Activated T-helper 9 cell treated with anti-CD3 and anti-CD28 coated beads, Interleukin-2, amount 50 U/mL, for 16 hours (primary cell): ENCODE data around the gene CMTM7.
"Not testable (repeated sequence)": the region's sequence is repeated elsewhere in the genome, so short reads cannot be mapped to it uniquely, and the experiment has no call there.

Experiments
- DNase-seq: peaks from one replicate; pipeline ENCODE4 v3.0.0-alpha.2; 2020; ENCODE audit warnings: low read depth

The CMTM7 gene

DNA sequence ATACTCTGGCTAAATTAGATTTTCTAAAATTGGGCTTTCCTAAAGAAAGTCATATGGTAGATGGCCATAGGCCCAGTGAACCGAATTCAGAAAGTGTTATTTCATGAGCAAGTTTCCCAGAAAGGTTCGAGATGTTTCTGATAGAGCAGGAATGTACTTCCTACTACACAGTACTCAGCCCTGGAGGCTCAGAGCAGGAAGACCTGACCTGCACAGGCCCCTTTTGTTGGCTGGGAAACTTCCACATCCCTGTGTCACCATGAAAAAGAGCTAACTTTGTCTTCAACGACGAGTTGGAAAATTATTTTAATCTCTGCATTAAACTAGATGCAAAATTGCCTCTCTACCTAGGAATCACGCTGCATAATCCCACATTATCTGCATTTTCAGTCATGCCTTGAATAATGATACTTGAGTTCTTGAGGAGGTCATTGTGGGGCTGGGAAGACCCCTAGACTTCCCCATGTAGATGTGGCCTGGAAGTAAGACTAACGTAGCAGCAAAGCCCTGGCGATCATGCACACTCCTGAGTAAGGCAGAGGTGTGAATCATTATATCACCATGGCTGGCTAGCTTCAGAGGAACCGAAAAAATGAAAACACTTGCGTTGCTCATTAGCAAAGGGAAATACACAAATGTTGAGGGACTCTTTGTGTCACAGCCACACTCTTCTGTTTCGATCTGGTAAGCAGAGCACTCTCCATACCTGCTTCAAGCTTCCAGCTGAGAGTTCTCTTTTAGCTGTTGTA is 47.1 kb downstream of the CMTM7 start:
- no peak for DNase-seq

DNA sequence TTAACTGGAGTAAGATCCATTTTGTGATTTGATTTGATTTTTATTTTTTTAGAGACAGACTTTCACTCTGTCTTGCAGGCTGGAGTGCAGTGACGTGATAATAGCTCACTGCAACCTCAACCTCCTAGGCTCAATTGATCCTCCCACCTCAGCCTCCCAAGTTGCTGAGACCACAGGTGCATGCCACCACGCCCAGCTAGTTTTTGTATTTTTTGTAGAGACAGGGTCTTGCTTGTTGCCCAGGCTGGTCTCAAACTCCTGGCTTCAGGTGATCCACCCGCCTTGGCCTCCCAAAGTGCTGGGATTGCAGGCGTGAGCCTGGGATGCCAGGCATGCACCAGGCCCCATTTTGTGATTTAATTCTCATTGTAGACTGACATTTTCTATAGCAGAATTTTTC is 47.8 kb downstream of the CMTM7 start:
- DNase-seq = not testable (repeated sequence)

DNA sequence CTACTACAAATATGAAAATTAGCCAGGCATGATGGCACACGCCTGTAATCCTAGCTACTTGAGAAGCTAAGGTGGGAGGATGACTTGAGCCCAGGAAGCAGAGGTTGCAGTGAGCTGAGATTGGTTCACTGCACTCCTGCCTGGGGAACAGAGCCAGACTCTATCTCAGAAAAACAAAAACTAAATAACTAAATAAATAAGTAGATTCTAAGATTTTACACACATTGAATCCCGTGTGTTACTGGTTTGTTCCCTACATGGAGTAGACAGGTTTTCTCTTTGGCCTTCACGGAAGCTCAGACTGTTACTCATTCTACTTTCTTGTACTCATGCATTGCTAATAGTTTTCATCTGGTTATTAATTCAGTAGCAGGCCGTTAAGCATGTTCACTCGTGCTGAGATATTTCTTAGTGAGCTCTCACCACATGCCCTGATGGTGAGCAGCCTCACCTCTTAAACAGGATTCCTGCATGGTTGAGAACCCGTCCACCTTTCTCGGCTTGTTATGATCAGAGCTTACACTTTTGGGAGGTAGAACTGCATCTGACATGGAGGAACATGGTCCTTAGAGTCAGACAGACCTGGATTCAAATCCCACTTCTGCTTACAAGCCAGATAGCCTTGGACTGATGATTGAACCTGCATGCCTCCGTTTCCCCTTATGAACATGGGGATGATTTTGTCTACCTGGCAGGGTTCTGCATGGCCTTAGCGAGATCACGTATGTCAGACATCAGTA is 49.1 kb downstream of the CMTM7 start:
- no peak for DNase-seq

DNA sequence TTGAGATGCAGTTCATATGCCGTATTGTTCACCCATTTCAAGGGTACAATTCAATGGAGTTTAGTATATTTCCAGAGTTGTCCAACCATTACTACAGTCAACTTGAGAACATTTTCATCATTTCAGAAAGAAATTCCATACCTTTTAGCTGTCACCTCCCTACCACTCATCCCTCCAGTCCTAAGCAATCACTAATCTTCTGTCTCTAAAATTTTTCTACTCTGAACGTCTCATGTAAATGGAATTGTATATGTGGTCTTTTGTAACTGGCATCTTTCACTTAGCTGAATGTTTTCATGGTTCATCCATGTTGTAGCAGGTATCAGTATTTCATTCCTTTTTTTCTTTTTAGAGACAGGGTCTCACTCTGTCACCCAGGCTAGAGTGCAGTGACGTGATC is 51.1 kb downstream of the CMTM7 start:
- no peak for DNase-seq

DNA sequence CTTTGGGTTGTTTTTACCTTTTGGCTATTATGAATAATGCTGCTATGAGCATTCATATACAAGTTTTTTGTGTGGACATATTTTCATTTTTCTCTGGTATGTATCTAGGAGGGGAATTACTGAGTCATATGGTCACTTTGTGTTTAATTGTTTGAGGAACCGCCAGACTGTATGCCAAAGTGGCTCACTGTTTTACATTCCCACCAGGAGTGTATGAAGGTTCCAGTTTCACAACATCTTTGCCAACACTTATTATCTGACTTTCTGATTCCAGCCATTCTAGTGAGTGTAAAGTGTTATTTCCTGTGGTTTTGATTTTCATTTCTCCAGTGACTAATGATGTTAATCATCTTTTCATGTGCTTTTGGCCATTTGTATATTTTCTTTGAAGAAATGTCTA is 51.8 kb downstream of the CMTM7 start:
- DNase-seq = no peak

DNA sequence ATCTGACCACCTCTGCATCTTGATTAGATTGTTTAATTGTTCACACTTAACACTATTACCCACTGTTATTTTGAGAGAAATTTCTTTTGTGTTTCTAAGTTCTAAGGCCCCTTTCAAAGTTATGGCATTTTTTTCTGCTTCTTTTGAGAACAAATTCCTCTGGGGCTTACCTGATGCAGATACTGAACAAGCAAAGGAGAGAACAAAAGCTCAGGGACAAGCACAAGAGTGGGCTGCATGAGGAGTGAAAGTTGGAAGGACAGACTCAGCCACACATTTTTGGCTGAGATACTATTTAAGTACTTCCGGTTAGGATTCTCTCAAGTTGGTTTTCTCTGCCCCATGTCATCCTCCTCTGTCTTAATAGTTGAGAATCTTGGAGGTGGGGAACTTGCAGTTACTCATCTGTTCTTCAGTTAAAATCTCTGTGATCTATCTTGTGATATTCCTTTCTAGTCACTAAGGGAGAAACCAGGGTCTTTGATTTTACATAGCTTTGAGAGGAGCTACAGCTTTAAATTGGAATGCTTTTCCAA is 56.3 kb downstream of the CMTM7 start:
- no peak for DNase-seq

DNA sequence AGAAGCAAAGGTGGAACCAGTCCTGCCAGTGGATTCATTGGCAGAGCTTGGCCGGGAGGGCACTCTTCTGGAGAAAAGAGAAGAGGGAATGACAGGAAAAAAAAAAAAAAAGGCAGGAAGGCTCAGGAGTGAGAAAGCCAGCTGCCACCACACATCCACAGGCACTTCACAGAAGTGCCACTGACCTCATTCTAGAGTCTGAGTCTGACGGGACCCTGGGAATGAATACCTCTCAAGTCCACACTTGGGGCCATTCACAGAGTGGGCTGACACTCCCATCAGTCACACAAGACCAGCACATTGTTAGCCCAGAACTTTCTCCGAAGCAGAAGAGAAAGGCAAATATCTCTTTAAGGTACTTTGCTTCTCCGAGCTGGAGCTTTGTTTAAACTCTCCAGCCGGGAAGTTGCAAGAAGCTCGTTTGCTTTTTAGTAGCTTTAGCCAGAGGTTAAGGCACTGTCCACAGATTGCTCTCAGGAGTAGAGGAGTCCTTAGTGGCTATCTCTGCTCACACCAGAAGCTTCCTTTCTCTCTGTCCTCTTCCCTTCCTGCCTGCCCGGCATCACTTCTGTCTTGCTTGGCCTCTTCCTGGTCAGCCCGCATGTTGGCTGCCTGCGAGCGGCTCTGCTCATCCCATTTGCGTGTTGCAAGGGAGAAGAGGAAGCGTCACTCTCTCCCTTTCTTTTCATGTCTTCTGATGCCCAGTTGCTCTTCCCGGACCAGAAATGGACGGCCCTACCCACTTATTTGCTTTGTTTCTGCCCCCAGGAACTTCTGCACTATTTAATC is 57.2 kb downstream of the CMTM7 start:
- DNase-seq = no peak

DNA sequence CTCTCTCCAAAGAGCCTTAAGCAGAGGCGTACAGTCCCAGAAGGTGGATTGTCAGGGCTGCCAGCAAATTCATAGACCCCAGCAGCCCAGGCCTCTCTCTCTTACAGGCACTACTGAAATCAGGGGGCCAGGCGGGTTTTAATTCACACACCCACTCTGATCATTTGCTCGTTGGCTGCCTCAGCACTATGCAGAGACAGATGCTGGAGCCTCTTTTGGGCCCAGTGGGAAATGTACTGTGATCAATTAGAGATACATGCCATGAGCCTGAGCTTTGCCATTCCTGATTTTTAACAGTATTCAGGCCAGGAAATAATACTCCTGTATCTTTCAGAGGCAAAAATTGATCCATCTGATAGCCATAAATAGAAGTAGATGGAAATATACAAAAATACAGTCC is 58.0 kb downstream of the CMTM7 start:
- DNase-seq = no peak

DNA sequence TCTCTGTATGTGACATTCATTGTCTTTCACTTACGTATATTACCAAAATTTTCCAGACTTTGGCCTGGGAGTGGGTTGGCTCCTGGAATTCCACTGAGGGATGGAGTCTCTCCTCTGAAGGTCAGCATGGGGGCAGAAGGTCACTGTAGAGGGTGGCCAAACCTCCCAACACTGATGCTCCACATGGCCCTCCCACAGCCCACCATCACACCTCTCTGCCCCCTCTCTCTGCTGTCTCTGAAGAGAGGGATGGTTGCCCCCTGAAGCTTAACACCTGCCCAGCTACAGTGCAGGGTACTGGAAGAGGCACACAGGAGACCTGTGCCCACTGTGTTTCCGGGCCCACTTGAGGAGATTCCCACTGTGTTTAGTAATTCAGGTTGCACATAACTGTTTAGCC is 58.8 kb downstream of the CMTM7 start:
- DNase-seq = no peak

DNA sequence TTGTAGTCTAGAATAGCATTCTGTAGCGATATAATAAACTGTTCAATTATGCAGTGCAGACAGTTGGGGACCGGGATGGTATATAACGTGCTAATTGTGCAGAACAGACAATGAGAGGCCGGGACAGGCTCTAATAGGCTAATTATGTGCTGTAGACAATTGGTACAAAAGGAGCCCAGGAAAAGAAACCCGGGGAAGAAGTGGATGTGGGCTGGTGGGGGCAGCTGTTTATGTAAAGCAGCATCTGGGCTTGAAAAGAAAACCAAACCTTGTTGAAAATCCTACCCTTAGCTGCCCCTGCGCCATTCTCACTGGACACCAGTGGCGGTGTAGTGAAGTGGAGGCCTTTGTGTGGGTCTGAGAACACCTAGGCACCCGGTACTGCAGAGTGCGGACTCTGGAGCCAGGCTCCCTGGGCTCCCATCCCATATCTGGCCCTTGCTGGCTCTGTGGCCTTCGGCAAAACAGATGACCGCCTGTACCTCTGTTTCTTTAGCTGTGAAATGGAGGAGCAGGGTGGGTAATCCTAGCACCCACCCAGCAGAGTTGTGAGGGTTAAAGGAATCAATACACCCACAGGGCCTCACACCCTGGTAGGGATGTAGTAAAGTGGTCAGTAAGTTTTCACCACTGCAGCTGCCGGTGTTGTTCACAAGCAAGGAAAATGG is 59.5 kb downstream of the CMTM7 start:
- DNase-seq = no peak

DNA sequence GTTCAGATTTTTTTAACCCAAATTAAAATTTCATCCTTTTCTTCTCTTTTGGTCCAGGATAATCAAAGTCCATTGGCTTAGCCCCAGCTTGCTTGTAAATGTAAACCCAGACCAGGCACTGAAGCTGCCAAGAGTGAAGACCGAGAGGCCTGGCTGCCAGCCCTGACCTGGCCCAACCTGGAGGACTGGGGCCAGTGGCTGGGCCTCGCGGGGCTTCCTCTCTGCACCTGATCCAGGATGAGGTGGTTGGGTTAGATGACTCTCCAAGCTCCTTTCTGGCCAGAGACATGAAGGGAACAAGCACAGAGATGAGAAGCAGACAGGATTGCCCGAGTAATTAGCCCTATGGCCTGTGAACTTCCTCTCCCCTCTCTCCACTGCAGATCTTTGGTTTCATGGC is 60.4 kb downstream of the CMTM7 start:
- no peak for DNase-seq

DNA sequence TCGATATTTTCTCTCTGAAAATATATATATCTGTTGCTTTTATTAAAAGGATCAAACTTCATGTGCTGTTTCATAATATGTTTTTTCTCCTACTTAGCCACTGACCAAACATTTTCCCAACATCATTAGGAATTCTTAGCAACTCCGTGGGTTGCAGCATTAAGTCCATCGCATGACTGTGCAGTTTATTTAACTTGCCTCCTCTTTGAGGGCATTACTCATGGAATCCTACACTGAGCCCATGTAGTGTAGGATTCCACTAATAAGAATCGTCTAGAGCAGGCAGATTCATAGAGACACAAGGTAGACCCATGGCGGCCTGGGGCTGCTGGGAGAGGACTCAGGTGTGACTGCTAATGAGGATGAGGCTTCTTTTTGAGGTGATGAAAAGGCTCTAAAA is 61.7 kb downstream of the CMTM7 start:
- DNase-seq = no peak

DNA sequence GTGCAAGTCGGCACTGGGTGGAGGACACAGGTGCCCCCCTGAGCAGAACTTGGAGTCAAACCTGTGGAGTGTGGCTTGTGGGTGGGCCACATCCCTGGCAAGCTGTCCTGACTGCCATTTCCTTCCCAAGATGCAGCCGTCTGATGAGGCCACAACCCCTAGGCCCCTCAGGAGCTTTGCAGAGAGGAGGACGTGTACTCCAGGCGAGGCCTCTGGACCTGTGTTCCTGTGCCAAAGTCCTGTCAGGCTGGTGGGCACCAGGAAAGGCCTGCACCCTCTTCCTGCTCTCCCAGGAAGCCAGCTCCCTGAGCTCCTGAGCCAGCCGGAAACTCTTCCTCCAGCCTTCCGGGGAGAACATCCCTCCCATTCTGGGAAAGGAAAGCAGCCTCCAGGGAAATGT is 62.5 kb downstream of the CMTM7 start:
- no peak for DNase-seq

DNA sequence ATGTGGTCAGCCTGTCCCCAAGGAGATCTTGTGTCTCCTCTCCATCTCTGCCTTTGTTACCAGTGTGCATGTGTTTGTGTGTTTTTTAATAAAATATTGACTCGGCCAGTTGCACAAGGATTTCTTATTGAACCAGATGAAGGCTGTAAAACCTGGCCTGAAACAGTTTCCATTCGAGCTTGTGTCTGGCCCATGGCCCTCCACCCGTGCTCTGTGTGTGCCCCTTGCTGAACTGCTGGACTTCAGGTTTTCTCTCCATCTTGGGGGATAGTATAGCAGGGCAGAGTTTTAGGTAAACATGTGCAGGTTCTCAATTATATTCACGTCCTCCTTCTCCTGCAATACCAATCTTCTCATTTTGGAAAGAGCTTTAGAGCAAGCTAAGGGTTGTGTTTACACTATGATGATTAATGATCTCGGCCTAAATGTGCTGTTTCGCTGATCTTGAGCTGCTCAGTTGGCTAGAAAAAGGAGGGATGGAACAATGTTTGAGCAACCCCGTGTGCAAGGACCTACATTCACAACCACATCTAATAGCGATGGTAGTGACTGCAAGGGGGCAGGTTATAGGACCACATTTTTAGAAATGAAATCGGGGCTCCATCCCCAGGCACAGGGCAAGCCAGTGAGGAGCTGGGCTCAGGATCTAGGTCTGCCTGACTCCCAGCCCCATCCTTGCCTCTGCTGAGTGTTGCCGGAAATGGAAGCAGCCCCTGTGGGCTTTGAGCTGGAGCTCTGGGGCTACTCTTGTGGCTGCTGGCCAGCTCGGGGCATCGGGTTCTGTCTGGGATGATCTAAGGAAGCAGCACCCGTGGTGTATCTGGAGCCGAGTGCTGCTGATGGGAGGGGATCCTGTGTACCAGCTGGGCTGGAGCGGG is 63.3 kb downstream of the CMTM7 start:
- no peak for DNase-seq

DNA sequence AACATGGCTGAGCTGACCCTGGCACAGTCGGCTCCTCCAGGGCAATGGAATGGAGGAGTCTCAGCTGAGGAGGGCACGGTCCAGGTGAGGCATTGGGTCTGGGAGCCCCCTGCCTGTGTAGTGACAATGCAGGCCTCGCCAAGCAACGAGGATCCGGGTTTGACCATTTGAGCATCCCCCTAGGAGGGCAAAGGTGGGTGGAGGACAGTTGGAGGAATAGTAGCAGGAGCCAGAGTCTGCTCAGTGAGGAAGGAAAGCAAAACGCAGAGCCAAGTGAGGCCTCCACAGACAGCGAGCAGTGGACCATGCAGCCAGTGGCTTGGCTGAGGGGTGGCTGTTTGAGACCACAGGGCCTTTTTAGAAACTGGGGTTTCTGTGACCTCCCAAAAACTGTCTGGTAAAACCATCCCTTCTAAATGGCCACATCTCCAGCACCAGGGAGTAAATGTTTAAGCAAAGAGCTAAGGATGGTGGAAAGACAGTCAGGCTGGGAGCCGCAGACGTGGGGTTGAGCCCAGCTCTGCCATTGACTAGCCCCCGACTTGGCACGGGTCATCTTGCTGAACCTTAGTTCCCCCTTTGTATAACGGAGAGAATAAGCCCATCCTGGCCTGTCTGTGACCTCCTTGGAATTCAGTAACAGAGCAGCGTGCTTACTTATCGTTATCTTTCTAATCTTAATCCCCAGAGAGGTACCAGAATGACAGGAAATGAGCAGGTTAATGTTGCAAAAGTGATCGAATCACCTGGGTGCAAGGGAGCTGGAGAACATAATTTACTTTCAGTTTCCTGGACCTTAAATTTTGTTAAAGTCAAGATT is 64.2 kb downstream of the CMTM7 start:
- DNase-seq = no peak

DNA sequence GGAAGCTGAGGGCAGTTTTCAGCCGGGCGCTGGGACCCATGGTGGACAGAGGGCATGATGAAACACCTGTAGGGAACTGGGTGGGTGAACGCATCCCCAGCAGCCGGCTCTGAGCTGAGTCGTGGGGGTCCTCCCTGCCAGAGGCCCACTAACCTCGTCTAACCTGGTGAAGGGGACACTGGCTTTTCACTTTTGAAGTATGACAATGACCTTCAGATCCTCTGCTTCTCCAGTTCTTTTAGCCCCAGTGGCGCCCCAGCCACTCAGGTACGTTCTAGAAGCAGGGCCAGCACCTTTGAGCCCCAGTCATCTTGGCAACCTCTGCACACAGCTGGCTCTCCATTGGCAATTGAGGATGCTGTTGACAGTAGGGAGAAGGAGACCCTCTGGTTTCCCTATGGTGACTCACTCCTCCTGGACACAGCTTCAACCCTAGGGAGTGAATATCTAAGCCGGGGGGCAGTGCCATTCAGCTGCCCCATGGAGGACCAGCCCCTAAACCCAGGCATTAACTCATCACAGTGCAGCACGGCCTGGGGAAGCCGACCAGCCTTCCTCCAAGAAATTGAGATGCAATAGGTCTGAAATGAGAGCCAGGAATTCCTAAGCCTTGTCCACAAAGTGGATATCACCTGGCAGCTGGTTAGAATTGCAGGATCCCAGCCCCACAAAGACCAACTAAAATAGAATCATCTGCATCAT is 64.9 kb downstream of the CMTM7 start:
- DNase-seq = no peak

DNA sequence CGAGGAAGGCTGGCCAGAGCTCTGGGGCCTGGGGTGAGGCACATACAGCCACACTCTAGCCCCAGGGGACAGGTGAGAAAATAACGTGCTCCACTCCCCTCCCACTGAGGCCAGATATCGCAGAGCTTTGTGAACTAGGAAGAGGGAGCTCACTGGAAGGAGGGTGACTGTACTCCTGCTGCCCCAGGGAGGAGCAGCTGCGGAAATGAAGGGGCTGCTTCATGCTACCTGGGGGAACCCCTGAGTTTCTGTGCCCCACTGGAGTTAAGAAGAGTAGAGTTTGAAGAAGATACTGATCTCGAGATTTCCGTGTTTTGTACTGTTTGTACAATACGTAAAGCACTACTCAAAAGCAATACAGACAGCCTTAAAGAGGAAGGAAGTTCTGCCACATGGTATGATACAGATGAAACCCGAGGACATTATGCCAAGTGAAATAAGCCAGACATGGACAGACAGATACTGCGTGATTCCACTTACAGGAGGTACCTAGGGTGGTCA is 66.4 kb downstream of the CMTM7 start:
- peak; percentile 39 for DNase-seq

DNA sequence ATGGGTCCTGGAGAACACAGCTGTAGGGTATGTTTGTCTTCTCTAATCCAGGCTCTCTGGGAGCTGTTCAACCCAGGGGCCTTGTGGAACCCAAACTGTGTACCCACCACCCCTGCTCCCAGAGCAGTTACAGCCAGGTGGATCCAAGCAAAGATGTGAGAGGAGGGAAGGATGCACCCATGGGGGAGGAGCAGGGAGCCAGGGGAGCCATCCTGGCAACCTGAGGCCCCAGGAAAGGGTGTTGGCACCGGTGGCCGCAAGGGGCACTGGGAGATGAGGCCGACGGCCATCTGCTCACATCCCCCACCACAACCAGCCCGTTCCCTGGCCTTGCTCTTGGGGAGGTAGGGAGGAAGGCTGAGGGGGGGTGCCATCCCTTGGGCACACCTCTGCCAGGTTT is 67.8 kb downstream of the CMTM7 start:
- no peak for DNase-seq

DNA sequence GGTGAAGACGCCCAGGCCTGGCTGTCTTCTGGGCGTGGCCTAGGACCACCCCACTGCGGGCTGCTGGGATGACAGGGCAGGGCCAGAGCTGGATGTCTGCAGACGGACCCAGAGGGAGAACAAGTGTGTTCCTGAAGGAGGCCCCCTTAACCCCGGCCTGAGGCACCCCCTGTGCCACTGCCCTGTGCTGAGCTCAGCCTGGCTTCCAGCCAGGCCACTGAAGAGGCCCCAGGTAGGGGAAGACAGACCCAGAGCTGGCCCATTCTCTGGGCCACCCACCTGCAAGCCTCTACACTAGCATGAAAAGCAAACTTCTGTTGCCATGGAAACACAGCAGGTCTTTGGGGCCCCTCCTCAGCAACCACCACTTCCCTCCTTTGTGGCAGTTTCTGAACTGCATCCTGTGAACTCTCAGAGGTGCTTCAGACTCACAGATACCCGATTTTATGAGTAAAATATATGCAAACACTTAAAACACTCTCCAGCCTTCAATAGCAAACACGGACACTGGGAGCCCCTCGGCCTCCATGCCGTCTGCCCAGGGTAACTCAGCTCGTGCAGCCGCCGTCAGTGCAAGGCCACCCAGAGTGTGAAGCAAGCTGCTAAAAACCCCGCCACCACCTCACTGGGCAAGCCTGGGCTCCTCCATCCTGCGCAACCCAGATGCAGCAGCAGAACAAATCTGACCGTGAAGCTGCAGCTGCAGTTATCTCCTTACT is 68.5 kb downstream of the CMTM7 start:
- peak; percentile 46 for DNase-seq
